ENCODE measurements around the gene MTHFR.

The MTHFR gene

DNA sequence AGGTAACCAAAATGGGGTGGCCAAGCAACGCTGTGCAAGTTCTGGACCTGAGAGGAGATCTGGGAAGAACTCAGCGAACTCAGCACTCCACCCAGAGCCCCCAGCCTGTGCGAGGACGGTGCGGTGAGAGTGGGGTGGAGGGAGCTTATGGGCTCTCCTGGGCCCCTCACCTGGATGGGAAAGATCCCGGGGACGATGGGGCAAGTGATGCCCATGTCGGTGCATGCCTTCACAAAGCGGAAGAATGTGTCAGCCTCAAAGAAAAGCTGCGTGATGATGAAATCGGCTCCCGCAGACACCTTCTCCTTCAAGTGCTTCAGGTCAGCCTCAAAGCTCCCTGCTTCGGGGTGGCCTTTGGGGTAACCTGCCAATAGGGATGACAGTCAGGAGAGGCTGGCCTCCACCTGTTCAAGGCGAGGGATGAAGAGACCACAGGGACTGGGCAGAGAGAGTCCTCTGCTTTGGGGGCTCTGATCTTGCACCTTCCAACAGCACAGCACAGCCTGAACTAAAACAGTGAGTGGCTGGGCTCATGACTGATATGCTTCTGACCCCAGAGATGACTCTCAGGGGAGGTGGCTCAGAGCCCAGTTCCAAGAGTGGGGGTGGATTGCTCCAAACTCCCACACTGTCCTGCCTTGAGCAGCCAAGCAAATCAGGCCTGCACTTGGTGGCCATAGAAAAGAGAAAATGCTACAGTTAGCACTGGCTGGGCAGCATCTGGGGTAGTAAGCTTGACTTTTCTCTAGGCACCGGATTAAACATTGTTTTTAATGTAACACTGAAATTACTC is 9.5 kb downstream of the MTHFR start:
- no peak for DNase-seq

DNA sequence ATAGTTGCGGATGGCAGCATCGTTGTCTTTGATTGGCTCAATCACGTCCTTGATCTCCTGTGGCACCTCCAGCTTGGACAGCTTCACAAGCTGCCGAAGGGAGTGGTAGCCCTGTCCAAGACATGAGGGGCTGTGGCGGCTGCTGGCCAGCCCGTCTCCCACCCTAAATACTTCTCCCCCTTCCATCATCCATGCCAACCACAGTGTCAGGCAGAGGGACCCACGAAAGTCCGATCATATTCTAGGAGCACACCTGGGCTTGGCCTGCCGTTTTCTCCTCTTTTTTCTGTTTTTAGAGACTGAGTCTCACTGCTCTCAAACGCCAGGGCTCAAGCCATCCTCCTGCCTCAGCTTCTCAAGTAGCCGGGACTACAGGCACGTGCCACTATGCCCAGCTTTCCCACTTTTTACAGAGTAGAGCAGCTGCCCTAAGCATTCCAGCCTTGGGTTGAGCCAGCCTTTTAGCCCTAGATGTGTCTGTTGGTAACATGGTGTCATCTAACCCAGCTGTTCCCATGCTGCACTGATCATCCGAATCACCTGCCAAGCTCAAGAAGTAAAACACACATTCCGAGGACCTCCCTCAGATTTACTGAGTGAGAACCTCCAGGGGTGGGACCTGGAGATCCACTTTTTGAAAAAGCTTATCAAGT is 10.4 kb downstream of the MTHFR start:
- DNase-seq = no peak

DNA sequence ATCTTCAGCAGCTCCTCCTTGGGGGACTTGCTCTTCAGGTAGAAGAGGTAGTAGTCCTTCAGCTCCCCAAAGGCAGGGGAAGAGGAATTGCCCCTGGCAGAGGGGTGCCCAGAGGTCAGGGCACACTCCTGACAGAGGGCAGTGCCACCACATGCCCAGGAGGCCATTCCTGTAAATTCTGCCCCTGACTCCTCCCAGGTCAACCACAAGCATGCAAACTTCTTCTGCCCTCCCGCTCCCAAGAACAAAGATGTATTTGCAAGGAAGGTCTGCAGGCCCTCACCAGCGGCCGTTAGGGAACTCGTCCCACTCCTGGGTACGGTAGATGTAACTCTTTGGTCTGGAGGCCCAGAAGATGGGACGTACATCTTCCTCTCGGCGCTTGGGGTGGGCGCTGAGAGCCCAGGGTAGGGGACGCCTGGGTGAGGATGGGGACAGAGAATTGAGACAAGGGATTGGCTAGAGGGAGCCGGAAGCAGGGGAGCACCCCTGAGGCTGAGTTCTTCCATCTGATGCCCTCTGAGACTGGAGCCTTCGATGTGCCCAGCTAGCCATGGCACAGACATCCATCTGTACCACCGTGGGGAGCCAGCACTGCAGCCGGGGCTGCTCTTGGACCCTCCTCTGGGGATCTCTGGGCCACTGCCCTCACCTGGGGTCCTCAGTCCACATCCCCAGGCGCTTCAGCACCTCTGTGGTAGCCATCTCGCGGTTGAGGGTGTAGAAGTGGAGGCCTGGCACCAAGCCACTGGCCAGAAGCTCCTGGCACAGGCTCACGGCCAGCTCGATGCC is 11.1 kb downstream of the MTHFR start:
- DNase-seq = no peak

DNA sequence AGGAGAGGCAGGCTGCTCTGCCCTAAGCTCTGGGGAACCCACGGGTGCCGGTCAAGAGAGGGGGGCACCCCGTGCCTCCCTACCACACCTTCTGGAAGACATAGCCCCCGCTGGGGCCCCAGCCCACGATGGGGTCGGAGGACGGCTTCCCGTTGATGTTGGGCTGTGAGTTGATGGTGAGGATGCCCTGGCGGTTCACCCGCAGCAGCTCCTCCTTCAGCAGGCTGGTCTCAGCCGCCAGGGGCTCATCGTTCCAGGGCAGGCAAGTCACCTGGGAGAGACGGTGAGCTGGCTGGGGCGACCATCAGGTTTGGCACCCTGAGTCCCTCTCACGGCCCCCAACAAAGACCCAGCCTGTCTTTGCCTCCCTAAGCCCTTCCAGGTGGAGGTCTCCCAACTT is 11.9 kb downstream of the MTHFR start:
- no peak for DNase-seq

DNA sequence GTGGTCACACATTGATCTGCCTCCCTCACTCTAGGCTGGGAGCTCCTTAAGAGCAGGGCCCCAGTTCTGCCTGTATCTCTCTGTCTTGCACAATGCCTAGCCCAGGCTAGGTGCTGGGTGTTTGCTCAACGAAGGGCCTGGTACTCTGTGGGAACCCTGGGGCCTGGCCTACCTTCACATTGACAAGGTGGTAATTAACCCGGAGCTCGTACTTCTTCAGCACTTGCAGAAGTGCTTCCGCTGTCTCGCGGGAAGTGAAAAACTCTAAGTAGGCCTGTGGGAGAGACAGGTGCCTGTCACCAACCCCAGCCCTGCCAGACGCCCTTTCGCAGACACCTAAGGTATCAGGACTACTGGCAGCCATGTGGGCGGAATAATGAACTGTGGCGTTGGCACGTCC is 13.7 kb downstream of the MTHFR start:
- no peak for DNase-seq

DNA sequence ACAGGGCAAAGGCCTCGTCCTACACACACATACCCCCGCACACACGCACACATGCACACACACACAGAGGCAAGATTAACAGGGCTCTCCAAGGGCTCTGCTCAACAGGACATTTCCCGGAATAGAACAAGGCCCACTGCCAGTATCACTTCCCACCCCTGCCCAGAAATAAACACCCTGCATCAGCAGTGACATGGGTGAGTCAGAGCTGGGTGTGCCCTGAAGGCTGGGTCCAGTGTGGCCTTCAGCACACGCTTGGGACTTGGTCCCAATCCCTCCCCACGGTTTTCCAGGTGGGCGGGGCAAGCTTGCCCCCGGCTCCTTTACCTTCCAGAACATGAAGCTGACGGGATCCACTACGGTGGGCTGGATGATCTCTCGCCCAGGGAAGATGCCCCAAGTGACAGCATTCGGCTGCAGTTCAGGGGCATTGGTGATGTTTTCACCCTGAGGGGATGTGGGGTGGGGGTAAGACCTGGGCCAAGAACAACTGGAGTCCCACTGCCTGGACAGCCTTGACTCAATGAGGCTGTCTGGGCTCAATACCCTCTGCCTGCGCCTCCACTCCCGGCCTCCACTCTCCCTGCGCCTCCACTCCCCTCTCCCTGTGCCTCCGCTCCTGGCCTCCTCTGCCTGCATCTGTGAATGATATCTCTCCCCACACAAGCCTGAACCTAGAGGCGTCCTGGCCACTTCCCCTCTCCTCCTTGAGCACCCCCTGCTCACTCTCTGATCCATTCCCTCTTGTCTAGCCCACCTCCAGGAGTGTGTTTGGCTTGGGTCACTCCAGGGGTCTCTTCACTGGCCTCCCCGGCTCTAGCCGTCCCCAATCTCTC is 14.7 kb downstream of the MTHFR start:
- DNase-seq = no peak

DNA sequence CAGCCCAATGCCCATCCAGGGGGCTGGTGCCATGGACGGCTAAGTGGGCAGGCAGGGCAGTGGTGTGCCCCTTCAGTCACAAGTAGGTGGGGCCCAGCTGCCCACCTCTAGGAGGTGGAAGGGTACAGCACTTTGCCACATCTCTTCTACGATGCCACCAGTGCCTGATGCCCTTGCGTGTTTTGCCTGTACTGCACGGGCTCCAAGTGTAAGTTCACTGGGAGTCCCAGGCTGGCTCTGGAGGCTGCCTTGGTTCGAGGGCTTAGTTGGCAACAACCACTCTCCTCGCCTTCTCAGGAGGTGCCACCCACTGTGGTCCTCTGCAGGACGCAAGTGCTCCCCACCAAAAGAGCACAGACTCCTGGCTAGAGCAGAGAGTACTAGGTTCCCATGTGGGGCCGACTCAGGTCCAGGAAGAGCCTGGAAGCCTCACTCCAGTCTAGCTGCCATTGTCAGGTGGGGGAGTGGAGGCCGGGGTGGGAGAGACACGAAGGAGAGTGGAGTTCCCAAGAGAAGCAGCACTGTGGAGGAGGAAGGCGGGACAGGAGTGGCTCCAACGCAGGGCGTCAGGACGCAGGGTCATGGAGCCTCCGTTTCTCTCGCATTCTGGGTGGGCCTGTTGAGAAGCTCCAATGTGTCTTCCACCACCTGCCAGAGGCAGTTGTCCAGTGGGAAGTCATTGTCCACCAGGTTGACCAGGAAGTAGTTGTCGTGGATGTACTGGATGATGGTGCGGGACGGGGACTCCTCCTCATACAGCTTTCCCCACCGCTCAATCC is 15.5 kb downstream of the MTHFR start:
- DNase-seq = no peak

DNA sequence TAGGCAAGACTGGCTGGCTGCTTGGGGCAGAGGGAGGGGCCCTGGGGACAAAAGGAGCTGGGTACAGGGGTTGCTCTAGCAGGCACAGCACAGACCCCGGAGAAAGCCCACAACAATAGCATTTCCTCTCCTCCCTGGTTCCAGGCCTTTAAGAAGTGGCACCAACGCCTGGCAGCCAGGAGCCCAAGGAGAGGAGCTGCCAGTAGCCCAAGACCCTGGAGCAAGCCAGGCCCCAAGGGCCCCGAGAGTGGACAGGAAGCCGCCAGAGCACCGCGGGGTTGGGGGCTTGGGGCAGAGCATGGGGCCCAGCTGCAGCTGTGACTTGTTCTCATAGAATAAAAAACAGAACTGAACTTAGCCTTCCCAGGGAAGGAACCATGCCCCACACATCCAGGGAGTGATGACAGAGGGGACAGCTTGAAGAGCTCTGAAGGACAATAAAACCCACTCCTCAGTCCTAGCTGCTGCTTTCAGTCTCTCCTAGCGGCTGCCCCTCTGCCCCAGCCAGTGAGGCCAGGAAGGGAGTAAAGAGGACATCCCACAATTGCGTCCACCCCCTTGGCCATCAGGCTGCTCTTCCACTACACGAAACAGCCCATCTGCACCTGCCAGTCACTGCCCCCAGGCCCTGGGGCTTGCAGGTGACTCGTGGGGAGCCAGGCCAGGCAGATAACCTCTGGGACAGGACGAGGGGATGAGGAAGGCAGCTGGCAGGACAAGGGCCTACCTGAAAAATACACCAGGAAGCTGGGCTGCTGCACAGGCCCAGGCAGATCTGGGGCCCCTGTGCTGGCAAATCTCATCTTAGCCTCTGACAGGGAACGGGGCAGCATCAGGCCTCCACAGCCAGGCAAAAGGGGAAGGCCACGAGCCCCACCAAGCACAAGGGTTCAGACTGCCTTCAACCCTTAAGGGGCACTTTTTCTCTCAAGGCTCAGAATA is 16.4 kb downstream of the MTHFR start:
- DNase-seq = no peak

DNA sequence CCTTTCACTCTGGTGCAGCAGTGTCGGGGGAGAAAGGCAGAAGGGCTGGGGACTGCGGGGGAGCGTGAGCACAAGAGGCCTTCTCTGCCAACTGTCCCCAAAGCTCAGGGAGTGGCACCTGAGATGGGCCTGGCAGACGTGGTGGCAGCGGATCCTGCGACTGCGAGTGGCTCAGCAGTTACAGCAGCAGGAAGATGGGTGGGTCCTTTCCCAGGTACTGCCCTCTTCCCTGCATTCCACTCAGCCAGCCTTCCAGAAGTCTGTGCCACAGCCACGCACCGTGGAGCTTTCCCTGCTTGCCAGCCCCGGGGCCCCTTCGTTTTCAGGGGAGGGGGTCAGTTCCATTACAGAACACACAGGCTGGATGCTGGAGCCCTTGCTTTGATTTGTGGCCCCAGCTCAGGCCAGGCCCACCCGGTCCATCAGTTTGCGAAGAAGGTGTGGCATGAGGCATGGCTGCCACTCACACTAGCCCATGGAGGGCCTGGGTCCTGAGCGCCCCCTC is 17.2 kb downstream of the MTHFR start:
- DNase-seq = no peak

DNA sequence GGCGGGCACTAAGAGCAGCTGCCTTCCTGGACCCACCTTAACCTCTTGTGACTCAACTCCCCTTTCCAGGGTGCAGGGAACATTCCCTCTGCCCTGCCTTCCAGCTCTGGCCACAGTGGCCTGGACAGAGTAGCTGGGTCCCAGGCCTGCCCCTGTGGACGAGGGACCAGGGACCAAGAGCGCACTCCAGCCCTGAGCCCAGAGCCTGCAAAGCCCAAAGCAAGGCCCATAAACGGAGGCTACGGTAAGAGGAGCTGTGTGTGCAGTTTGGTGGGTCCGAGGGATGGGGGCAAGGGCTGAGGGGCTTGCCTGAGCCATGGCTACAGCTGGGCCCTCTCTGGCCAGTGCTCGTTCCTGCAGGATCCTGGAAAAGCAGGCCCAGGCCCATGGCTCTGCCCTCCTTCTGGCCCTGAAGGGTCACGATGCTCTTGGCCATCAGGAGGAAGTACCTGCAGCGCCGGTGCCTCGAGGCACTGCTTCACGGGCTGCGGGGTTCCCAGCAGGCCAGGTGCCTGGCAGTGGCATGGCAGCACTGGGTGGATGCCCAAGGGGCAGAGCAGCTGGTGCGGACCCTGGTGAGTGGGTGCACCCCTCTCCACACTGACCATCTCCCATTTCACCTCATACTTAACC is 17.8 kb downstream of the MTHFR start:
- no peak for DNase-seq

DNA sequence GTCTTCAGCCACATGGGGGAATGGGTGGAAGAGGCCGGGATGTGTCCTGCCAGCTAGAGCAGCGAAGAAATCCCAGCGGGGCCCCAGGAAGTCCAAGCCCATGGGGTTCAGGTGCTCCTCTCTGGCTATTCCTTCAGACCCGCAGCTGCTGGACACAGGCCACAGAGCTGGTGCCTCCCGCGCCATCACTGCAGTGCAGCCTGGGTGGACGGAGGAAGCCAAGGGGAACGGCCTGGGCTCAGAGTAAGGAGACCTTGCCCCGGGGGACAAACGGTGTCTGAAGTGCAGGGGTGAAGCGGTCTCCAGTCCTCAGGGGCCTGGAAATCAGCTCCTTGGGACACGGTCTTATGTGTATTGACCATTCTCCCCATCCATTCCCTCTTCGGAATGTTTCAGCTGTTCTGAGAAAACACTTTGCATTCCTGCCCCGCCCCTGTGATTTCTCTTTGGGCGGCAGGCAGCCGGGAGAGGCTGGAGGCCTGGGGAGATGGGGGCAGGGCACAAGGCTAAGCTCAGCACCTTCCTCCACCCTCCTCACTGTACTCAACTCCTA is 18.4 kb downstream of the MTHFR start:
- DNase-seq = no peak

DNA sequence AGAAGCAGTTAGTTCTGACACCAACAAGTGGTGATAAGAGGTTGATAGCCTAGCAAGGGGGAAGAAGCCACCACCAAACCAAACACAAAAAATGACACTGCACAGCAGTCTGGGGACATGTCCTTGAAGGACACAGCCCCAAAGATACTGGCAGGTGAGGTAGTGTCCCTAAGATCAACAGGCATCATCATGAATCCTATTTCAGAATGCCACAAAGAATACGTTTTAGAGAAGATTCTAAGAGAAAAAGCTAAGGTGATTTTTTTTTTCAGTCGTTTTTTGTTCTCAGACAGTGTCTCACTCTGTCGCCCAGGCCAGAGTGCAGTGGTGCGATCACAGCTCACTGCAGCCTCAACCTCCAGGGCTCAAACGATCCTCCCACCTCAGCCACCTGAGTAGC is 19.6 kb downstream of the MTHFR start:
- no peak for DNase-seq

DNA sequence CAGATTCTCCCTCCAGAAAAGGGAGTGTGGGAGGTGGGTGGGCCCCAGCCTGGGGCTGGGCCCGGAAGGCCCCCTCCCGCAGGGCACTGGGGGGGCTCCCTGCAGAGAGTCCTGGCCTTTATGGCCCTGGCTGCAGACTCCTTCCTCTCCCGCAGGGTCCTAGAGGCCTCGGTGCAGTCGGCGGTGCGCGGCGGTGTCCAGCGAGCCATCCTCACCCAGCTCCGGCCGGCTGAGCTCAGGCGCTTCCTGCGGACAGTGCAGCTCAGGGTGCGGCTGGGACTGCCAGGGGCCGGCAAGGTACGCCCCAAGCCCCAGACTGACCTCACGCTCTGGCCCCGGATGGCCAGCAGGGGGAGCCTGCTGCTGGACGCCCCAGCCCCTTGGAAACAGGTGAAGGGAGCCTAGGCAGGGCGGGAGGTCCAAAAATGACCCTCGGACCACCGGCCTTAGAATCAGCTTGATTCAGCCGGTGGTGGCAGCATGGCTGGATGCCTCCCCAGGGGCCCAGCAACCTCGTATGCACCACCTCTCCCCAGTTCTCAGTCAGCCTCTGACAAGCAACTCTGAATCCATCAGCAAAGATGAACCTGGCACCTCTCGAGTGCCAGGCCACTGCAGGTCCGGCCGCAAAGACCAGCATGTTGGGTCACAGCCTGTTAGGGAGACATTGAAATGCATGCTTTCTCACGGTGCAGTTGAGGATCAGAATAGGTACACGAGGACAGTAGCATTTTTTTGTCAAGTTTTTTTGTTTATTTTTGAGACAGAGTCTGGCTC is 20.6 kb downstream of the MTHFR start:
- peak; percentile 31 for DNase-seq

DNA sequence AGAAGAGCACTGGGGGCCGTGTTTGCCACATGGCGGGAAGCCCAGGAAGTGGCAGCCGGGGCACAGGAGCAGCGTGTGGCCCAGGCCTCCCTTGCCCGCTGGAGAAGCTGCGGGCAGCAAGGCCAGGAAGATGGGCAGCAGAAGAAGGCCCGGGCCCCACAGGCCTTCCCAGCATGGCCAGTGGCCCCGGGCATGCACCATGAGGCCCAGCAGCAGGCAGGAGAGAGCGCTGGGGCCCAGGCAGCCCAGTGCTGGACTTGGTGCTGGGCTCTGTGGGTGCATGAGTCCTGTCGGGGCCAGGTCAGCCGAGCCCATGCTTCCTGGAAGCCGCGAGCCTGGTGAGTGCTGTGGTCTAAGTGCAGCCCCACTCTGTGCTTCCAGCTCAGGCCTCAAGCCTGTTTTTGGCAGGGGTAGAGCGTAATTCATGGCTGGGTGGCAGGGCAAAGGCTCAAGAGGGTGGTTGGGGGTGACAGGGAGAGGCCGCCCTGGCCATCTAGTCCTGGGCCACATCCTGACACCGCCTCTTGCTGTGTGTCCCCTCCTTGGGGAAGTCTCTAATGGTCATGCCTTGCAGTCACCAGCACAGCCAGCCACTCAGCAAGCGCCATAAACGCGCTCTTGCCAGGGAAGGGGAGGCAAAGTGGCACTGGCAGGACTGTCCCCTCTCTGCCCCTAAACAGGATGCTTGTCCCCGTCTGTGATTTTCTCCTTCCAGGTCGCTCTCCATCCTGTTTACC is 21.3 kb downstream of the MTHFR start:
- no peak for DNase-seq

DNA sequence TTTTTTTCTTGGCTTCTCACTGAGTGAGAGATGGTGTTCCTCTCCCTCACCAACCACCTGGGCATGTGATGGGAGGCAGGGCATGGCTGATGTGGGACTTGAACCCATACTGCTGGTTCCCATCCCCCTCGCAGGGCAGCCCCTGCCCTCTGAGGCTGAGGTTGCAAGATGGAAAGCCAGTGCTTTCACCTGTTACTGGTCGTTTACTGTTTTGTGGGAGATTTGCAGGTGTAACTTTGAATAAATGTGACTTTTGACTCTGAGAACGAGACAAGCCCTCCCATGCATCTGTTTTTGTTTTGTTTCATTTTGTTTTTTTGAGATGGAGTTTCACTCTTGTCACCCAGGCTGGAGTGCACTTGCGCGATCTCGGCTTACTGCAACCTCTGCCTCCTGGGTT is 22.2 kb downstream of the MTHFR start:
- DNase-seq = no peak

DNA sequence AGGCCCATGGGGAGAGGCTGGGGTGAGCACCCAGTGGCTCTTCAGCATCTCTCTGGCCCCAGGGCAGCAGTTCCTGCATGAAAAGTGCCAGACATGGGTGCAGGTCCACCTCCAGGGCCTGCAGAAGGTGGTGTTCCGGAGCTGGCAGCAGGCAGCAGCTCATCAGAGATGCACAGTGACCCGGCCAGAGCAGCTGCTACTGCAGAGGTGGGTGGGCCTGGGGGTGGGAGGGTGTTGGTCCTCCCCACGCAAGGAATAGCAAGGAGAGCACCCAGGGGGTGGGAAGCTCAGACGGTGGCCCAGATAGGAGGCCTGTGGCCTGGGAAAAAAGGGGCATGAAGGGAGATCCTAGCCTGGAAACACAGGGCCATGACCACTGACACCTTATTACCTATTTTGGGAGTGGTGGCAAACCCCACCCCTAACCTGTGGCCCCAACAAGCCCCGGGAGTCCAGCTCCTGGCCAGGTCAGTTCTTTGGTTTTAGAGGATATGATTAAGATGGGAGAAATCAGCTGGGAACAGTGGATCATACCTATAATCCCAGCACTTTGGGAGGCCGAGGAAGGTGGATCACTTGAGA is 23.5 kb downstream of the MTHFR start:
- no peak for DNase-seq

DNA sequence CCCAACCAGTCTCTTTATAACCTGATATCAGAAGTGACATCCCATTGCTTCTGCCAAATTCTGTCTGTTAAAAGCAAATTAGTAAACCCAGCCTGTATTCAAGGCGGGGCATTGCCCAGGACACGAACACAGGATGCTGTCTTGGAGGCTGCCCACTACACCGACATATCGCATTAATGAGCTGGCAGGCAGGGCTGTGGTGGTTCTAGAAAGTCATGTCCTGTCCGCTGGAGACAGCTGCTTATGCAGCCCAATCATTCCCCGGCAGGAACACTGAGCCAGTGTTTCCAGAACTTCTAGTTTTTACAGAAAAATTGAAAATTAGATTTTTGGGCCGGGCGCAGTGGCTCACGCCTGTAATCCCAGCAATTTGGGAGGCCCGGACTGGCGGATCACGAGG is 24.5 kb downstream of the MTHFR start:
- no peak for DNase-seq
